Sigmoid colon (tissue), 7 donors: ENCODE results near the gene KRTAP19-5. TPM values are rescaled to one million over a fixed set of nuclear protein-coding genes. Genes with fewer than 3 reads are reported as not detected.

Experiments used
- DNase-seq: peaks from one replicate; pipeline ENCODE4 v3.0.0-alpha.2; 2019
- H3K27ac ChIP-seq, 4 donors: fragments of 200-600 bp; sonication (generic); one replicate each; pipeline ENCODE4 v1.5.1; 2016 to 2019; ENCODE audit warnings: mild to moderate bottlenecking in 1 of 4
- H3K27me3 ChIP-seq, 3 donors: fragments of 200-600 bp; sonication (generic); one replicate each; pipeline ENCODE4 v1.5.1; 2019; ENCODE audit warnings: mild to moderate bottlenecking in 1 of 3
- H3K36me3 ChIP-seq, 4 donors: fragments of 200-600 bp; sonication (generic); one replicate each; pipeline ENCODE4 v1.5.1; 2016 to 2019
- H3K4me1 ChIP-seq, 4 donors: fragments of 200-600 bp; sonication (generic); one replicate each; pipeline ENCODE4 v1.5.1; 2017 to 2019
- H3K4me3 ChIP-seq, 4 donors: fragments of 200-600 bp; sonication (generic); one replicate each; pipeline ENCODE4 v1.5.1; 2017 to 2019; ENCODE audit warnings: mild to moderate bottlenecking in 2 of 4, moderate library complexity in 1 of 4
- H3K9me3 ChIP-seq, 4 donors: fragments of 200-600 bp in 3 of 4; sonication (generic) in 3 of 4; one replicate each; pipeline versions ENCODE4 v1.5.1 to v1.6.1; 2013 to 2019
- EP300 ChIP-seq, 4 donors: sonication (generic); formaldehyde crosslinking; IDR thresholded peaks; one replicate each; pipeline ENCODE4 v1.6.1; 2017; ENCODE audit warnings: antibody characterized with exemption in 4 of 4
- POLR2A ChIP-seq, 2 donors: fragments of 450-650 bp; IDR thresholded peaks; one replicate each; pipeline ENCODE4 v1.6.1; 2016; ENCODE audit warnings: antibody characterized with exemption in 2 of 2, mild to moderate bottlenecking in 2 of 2, moderate library complexity in 2 of 2
- POLR2AphosphoS5 ChIP-seq, 4 donors: sonication (generic); formaldehyde crosslinking; IDR thresholded peaks; one replicate each; pipeline ENCODE4 v1.6.1; 2017; ENCODE audit warnings: antibody characterized with exemption in 4 of 4
- WGBS, 2 donors: extraction: QIAGEN DNeasy Blood & Tissue Kit; methylation state at CpG; one replicate each; pipeline ENCODE4 v1.1.7; 2013; 5-methylcytosine and 5-hydroxymethylcytosine counted together
- intact Hi-C: fragments of 100-400 bp; cut with DNase I; formaldehyde crosslinking; loops from one replicate; pipeline ENCODE4 v1.15.1; 2023
- polyA plus RNA-seq, 3 donors: library from polyadenylated mRNA; stranded (reverse); fragments of 200-250 nt; gene quantifications; one replicate each; pipeline ENCODE4 v1.2.3, GENCODE V29; 2013
- total RNA-seq, 4 donors: library from RNA; depleted of rRNA; stranded (reverse); fragments of >200 nt; gene quantifications; one replicate each; pipeline ENCODE4 v1.1.0, GENCODE V29; 2016
- TF ChIP-seq, protein P1 (sequence below), 4 experiments: fragments of 450-650 bp in 3 of 4; fragments of 200-600 bp in 1 of 4; IDR thresholded peaks; one replicate each; pipeline ENCODE4 v1.5.1; 2016 to 2019; ENCODE audit warnings: antibody characterized with exemption in 4 of 4, mild to moderate bottlenecking in 3 of 4, moderate library complexity in 2 of 4
- donor health status: healthy with polysubstance abuse.
- donor health status: Bipolar disorder and iron deficiency.
- donor health status: healthy.

KRTAP19-5 gene
- total and polyA plus RNA-seq, 7 donors, result not detected

DNA sequence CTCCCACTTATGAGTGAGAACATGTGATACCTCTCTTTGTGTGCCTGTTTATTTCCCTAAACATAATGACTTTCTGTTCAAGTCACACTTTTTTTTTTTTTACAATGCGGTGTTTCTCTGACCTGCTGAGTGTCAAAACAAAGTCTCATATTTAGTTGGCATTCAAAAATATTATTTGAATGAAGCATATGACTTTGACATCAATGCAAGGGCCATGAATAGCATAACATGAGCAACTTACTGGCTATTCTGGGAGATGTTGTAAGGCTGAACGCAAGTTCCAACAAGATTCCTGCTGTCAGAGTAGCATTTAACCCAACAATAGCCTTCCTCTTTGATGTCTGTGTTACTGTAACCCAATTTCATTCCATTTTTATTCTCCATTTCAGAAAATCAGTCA lies 19.8 kb downstream of the KRTAP19-5 start:
- DNase-seq, result no peak
- H3K4me3 ChIP-seq, result no peak overlapping the region
- no peak overlapping the region for H3K27ac ChIP-seq
- H3K36me3 ChIP-seq, result no peaks in the 10 kb centered on the region
- no peaks in the 10 kb centered on the region for H3K27me3 ChIP-seq
- H3K9me3 ChIP-seq, result no peaks in the 10 kb centered on the region
- intact Hi-C loops, result no loop called here
- WGBS, 2 donors, result 78 to 81% methylated on average over 2 of the region's 2 CpGs
- TF ChIP-seq POLR2A (IDR thresholded peaks at IDR 0.05) (no peak), EP300 (IDR thresholded peaks at IDR 0.05) (no peak), POLR2AphosphoS5 (IDR thresholded peaks at IDR 0.05) (no peak)
- TF ChIP-seq, protein P1, sequence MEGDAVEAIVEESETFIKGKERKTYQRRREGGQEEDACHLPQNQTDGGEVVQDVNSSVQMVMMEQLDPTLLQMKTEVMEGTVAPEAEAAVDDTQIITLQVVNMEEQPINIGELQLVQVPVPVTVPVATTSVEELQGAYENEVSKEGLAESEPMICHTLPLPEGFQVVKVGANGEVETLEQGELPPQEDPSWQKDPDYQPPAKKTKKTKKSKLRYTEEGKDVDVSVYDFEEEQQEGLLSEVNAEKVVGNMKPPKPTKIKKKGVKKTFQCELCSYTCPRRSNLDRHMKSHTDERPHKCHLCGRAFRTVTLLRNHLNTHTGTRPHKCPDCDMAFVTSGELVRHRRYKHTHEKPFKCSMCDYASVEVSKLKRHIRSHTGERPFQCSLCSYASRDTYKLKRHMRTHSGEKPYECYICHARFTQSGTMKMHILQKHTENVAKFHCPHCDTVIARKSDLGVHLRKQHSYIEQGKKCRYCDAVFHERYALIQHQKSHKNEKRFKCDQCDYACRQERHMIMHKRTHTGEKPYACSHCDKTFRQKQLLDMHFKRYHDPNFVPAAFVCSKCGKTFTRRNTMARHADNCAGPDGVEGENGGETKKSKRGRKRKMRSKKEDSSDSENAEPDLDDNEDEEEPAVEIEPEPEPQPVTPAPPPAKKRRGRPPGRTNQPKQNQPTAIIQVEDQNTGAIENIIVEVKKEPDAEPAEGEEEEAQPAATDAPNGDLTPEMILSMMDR (IDR thresholded peaks at IDR 0.05), result no peak
- no peaks in the 10 kb centered on the region for H3K4me1 ChIP-seq

DNA sequence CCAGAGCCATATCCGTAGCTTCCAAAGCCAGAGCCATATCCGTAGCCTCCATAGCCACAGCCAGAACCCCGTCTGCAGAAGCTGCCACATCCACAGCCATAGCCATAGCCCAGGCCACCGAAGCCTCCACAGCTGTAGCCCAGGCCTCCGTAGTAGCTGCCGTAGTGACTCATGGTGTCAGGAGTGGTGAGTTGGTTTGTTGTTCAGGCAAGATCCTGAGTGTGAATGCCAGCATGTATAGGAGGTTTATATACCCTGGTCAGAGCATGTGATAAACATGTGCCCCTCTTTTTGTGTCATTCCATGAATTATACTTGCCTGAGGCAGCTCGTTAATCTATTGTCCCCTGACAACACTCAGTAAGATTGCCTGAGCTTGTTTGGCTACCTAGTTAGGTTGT lies 21.8 kb downstream of the KRTAP19-5 start, which contains the start of gene KRTAP19-1:
Gene KRTAP19-1 (minus strand): TSS at position 223 of the 400 bp plus-strand sequence. CDS start 50 bp downstream, at position 173.
- H3K27ac ChIP-seq, result no peak within 1 kb of the TSS
- WGBS, 2 donors, result 87 to 90% methylated on average over 7 of the region's 7 CpGs
- H3K27me3 ChIP-seq, result no peaks in the 10 kb centered on the region
- H3K4me1 ChIP-seq, result no peaks in the 10 kb centered on the region
- intact Hi-C loops, result no loop called here
- TF ChIP-seq POLR2AphosphoS5 (IDR thresholded peaks at IDR 0.05), result no peak
- H3K9me3 ChIP-seq, result no peaks in the 10 kb centered on the region
- no peak within 1 kb of the TSS for H3K4me3 ChIP-seq
- no peaks in the 10 kb centered on the region for H3K36me3 ChIP-seq
- no peak for DNase-seq

DNA sequence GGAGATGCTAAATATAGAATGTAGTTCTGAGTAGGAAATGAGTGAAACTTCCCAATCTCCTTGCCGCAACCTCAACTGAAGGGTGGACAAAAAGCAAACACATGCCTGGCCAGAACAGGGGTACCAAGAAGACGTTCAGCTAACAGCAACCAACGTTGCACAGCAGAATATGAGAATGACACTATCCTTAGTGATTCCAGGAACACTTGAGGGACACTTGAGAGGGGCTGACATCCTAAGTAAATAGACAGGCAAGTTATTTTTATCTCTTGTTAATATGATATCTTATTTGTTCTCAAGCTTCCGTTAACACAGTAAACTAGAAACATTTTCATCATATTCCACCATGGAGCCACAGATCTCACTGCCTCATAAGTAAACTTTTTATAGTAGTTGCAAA lies 22.7 kb downstream of the KRTAP19-5 start:
- TF ChIP-seq POLR2AphosphoS5 (IDR thresholded peaks at IDR 0.05) (no peak), POLR2A (IDR thresholded peaks at IDR 0.05) (no peak), EP300 (IDR thresholded peaks at IDR 0.05) (no peak)
- TF ChIP-seq, protein P1 (IDR thresholded peaks at IDR 0.05), result no peak
- Histone ChIP-seq H3K36me3 (no peaks in the 10 kb centered on the region), H3K4me1 (no peaks in the 10 kb centered on the region), H3K27me3 (no peaks in the 10 kb centered on the region), H3K27ac (no peak overlapping the region), H3K9me3 (no peaks in the 10 kb centered on the region), H3K4me3 (no peak overlapping the region)
- intact Hi-C loops, result no loop called here
- DNase-seq, result no peak
- 62 to 69% methylated on average over 4 of the region's 4 CpGs for WGBS, 2 donors

DNA sequence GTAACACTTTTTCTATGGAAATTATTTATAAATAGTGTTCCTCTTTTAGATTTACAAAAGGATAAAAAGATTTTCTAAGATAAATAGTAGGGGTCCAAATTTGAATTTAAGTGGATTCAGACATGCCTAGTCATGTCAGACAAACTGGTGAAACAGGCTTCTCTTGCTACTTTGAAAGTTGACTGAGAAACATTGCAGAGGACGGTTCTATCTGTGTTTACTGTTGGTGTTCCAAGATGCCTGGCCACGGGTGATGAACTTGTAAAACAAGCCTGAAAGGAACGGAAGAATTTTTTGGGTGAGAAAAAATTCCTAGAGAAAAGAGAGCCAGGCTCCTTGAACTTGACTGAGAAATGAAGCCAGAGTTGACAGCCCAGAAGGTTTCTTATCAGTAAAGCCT lies 23.9 kb downstream of the KRTAP19-5 start:
- no peaks in the 10 kb centered on the region for H3K27me3 ChIP-seq
- H3K9me3 ChIP-seq, result no peaks in the 10 kb centered on the region
- TF ChIP-seq POLR2A (IDR thresholded peaks at IDR 0.05), result no peak
- TF ChIP-seq, protein P1 (IDR thresholded peaks at IDR 0.05), result no peak
- no peak for TF ChIP-seq EP300 (IDR thresholded peaks at IDR 0.05)
- TF ChIP-seq POLR2AphosphoS5 (IDR thresholded peaks at IDR 0.05), result no peak
- H3K4me1 ChIP-seq, result no peaks in the 10 kb centered on the region
- WGBS, 2 donors, result 17 to 47% methylated on average over 3 of the region's 3 CpGs
- DNase-seq, result no peak
- H3K36me3 ChIP-seq, result no peaks in the 10 kb centered on the region
- no peak overlapping the region for H3K4me3 ChIP-seq
- intact Hi-C loops, result no loop called here
- H3K27ac ChIP-seq, result no peak overlapping the region

DNA sequence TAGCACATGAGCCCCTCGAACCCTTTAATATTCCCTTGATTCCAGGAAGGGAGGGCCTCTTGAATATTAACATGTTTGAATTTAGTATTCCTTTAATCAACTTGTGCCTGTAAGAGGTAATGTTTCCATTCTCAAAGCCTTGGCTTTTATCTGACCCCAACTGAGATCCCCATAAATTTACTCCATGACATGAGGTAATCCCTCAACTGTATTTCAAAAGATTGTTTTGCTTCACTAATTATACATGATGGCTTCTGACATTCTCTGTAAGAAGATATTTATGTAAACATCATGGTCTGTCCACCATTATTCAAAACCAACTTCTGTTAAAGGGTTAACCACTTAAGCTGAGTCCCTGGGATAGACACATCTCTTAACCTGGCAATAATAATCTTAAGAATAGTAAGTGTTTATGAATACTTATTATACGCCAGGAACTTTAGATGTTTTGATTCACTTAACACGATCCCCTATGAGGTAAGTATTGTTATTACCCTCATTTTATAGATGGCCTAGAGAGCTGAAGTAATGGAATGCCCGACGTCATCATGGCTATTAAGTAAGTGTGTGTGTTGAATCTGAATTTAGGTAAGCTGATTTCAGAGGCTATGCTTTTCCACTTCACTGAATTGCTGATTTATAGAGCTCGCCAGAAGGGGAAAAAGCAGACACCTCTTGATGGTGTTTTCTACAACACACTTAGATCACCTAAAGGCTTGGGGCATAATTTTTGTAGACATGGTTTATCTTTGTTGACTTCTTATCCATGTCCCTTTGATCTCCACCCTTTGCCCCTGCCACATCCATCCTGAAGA lies 32.8 kb downstream of the KRTAP19-5 start:
- H3K4me1 ChIP-seq, result no peaks in the 10 kb centered on the region
- no peaks in the 10 kb centered on the region for H3K27me3 ChIP-seq
- peaks cover 0 to 3% (median 0%) of the 10 kb centered on the region in 4 donors for H3K9me3 ChIP-seq
- 53 to 56% methylated on average over 6 of the region's 6 CpGs for WGBS, 2 donors
- TF ChIP-seq EP300 (IDR thresholded peaks at IDR 0.05) (no peak), POLR2AphosphoS5 (IDR thresholded peaks at IDR 0.05) (no peak), POLR2A (IDR thresholded peaks at IDR 0.05) (no peak)
- TF ChIP-seq, protein P1 (IDR thresholded peaks at IDR 0.05), result no peak
- intact Hi-C loops, result no loop called here
- H3K36me3 ChIP-seq, result no peaks in the 10 kb centered on the region
- H3K27ac ChIP-seq, result no peak overlapping the region
- no peak overlapping the region for H3K4me3 ChIP-seq
- DNase-seq, result no peak
